Adrenal gland (tissue), 12 donors: ENCODE data around the gene ZZZ3. TPM values are rescaled to one million over a fixed set of nuclear protein-coding genes. Genes with fewer than 3 reads are reported as not detected.

Experiments
- DNase-seq, 7 donors: peaks; one replicate each; pipeline ENCODE4 v3.0.0-alpha.2; 2019 to 2020
- H3K27ac ChIP-seq, 5 donors: fragments of 200-600 bp; sonication (generic) in 4 of 5; 1 replicate in 3 of 5; 2 replicates in 2 of 5; pipeline versions ENCODE4 v1.5.1 to v1.8.0; 2016 to 2020; ENCODE audit warnings: mild to moderate bottlenecking in 1 of 5
- H3K27me3 ChIP-seq: fragments of 200-600 bp; 2 replicates; pipeline ENCODE4 v1.8.0; 2021
- H3K36me3 ChIP-seq, 2 donors: fragments of 200-600 bp; replicated peaks in 1 of 2; 1 replicate in 1 of 2; 2 replicates in 1 of 2; pipeline versions ENCODE4 v1.5.1 to v1.8.0; 2018 to 2022
- H3K4me1 ChIP-seq, 2 donors: fragments of 200-600 bp; replicated peaks in 1 of 2; 1 replicate in 1 of 2; 2 replicates in 1 of 2; pipeline versions ENCODE4 v1.5.1 to v1.8.0; 2018 to 2021
- H3K4me3 ChIP-seq, 4 donors: fragments of 200-600 bp; sonication (generic) in 3 of 4; one replicate each; pipeline ENCODE4 v1.5.1; 2016 to 2018
- H3K9me3 ChIP-seq, 3 donors: fragments of 200-600 bp; sonication (generic) in 1 of 3; replicated peaks in 1 of 3; 1 replicate in 2 of 3; 2 replicates in 1 of 3; pipeline versions ENCODE4 v1.5.1 to v1.8.0; 2016 to 2021
- CTCF ChIP-seq, 6 experiments: fragments of 450-650 bp in 4 of 6; fragments of 200-600 bp in 2 of 6; sonication (generic) in 1 of 6; IDR thresholded peaks; 1 replicate in 5 of 6; 2 replicates in 1 of 6; pipeline versions ENCODE4 v1.5.1 to v1.8.0; 2016 to 2021; ENCODE audit warnings: antibody characterized with exemption in 6 of 6, mild to moderate bottlenecking in 2 of 6, moderate library complexity in 1 of 6
- POLR2A ChIP-seq, 2 donors: fragments of 450-650 bp; IDR thresholded peaks; one replicate each; pipeline ENCODE4 v1.6.1; 2017; ENCODE audit warnings: antibody characterized with exemption in 2 of 2, mild to moderate bottlenecking in 2 of 2, moderate library complexity in 1 of 2
- WGBS, 4 donors: extraction: QIAGEN DNeasy Blood & Tissue Kit in 2 of 4; methylation state at CpG; one replicate each; pipeline versions ENCODE4 v1.1.5 to v1.1.7; 2013 to 2017; 5-methylcytosine and 5-hydroxymethylcytosine counted together
- intact Hi-C, 2 donors: fragments of 100-400 bp; cut with DNase I; formaldehyde crosslinking; loops; one replicate each; pipeline versions ENCODE4 v1.14.1 to v1.15.0; 2022 to 2023
- polyA plus RNA-seq, 3 donors: library from polyadenylated mRNA; stranded (reverse); fragments of 200-250 nt in 2 of 3; fragments of 350-450 nt in 1 of 3; fragmentation: Illumina TruSeq in 1 of 3; extraction: RNeasy Lipid Tissue Mini Kit (QIAGEN cat#74804) in 1 of 3; gene quantifications; one replicate each; pipeline ENCODE4 v1.2.3, GENCODE V29; 2013 to 2014
- total RNA-seq, 9 donors: library from RNA; depleted of rRNA in 4 of 9; stranded (reverse); fragments of >200 nt in 4 of 9; fragments of 120-200 nt in 1 of 9; fragmentation: NEBNext Ultra II Directional in 1 of 9; extraction: Animal tissue kit (Norgen Biotek cat#: 25700) in 1 of 9; gene quantifications; one replicate each; pipeline versions ENCODE4 v1.1.0 to v1.2.4, GENCODE V29; 2013 to 2023
- donor health status: healthy with polysubstance abuse.
- donor health status: Bipolar disorder and iron deficiency.
- donor health status: DM: yes; HTN: yes; CAD: no.
- donor health status: DM: no; HTN: no; CAD: no.
- donor health status: DM: no; HTN: no; CAD: no.
- donor health status: DM: yes; HTN: yes; CAD: no.

Gene ZZZ3
- total and polyA plus RNA-seq, 12 donors: 14.1 to 86.2 (median 47.0) TPM

DNA sequence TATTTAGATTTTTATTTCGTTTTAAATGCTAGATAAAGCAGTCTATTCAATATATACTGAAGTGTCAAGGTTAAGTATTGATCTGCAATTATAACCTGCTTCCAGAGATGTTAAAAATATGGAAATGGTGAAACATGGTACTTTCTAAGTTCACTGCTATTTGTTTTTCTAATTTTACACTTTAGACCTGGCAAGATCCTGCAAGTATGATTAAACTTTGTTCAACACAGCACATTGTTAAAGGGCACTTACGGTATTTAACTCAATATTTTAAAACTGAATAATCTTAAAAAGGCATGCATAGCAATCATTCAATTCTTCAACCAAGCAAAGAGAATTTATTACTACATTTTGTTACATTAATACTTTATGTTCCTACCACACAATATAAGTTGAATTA, 35.7 kb upstream of the ZZZ3 start:
- no peak for TF ChIP-seq POLR2A (IDR thresholded peaks at IDR 0.05)
- TF ChIP-seq CTCF (IDR thresholded peaks at IDR 0.05): no peak
- WGBS, 4 donors: 95 to 97% (median 96%) methylated on average over 2 of the region's 2 CpGs
- Histone ChIP-seq H3K27ac (no peak overlapping the region), H3K36me3 (peaks cover 0 to 90% of the 10 kb centered on the region in 2 donors), H3K4me1 (no peaks in the 10 kb centered on the region), H3K9me3 (no peaks in the 10 kb centered on the region), H3K4me3 (no peak overlapping the region), H3K27me3 (no peaks in the 10 kb centered on the region)
- intact Hi-C loops: no loop called here
- DNase-seq: no peak

GRCh38 chr1:77716065-77716464, 33.6 kb upstream of the ZZZ3 start:
- TF ChIP-seq CTCF (IDR thresholded peaks at IDR 0.05) (no peak), POLR2A (IDR thresholded peaks at IDR 0.05) (no peak)
- Histone ChIP-seq H3K4me1 (no peaks in the 10 kb centered on the region), H3K4me3 (no peak overlapping the region), H3K27ac (no peak overlapping the region), H3K36me3 (peaks cover 0 to 90% of the 10 kb centered on the region in 2 donors), H3K27me3 (no peaks in the 10 kb centered on the region), H3K9me3 (no peaks in the 10 kb centered on the region)
- WGBS, 4 donors: 92 to 96% (median 95%) methylated on average over 4 of the region's 4 CpGs
- DNase-seq: no peak
- intact Hi-C loops: no loop called here

- intact Hi-C loops: no loop called here
- Histone ChIP-seq H3K36me3 (peaks cover 0 to 75% of the 10 kb centered on the region in 2 donors), H3K9me3 (no peaks in the 10 kb centered on the region), H3K27me3 (no peaks in the 10 kb centered on the region), H3K27ac (no peak overlapping the region), H3K4me1 (no peaks in the 10 kb centered on the region), H3K4me3 (no peak overlapping the region)
- no peak for DNase-seq
- 91 to 96% (median 95%) methylated on average over 3 of the region's 3 CpGs for WGBS, 4 donors
- TF ChIP-seq CTCF (IDR thresholded peaks at IDR 0.05): no peak
- TF ChIP-seq POLR2A (IDR thresholded peaks at IDR 0.05): no peak
These were observed 27.3 kb upstream of the ZZZ3 start for GRCh38 chr1:77709727-77710126.

- H3K4me3 ChIP-seq: no peak overlapping the region
- 95 to 100% (median 98%) methylated on average over 4 of the region's 4 CpGs for WGBS, 4 donors
- H3K9me3 ChIP-seq: no peaks in the 10 kb centered on the region
- no peak for DNase-seq
- peaks cover 0 to 47% of the 10 kb centered on the region in 2 donors for H3K36me3 ChIP-seq
- H3K27ac ChIP-seq: no peak overlapping the region
- intact Hi-C loops: no loop called here
- TF ChIP-seq POLR2A (IDR thresholded peaks at IDR 0.05) (no peak), CTCF (IDR thresholded peaks at IDR 0.05) (no peak)
- H3K27me3 ChIP-seq: no peaks in the 10 kb centered on the region
- no peaks in the 10 kb centered on the region for H3K4me1 ChIP-seq
These were observed 23.9 kb upstream of the ZZZ3 start for GRCh38 chr1:77706321-77706720.
